H1 (cell line): Measurements from ENCODE around the gene FBXL17. TPM values are rescaled to one million over a fixed set of nuclear protein-coding genes. Genes with fewer than 3 reads are reported as not detected.

Experiments used
- CTCF ChIA-PET: fragments of 300-600 bp; sonication (Branson Sonifier 250); formaldehyde crosslinking; loops from one replicate; lab custom pipeline; 2021; ENCODE audit not compliant: partially characterized antibody; lab: Charles Lee
- POLR2A ChIA-PET: fragments of 300-600 bp; sonication (Branson Sonifier 250); formaldehyde crosslinking; loops from one replicate; lab custom pipeline; 2021; ENCODE audit warnings: inconsistent platforms; ENCODE audit not compliant: partially characterized antibody; lab: Charles Lee
- DNase-seq, 2 experiments: peaks; one replicate each; pipeline versions ENCODE4 v3.0.0 to v3.0.0-alpha.2; 2010 to 2022; ENCODE audit warnings: low spot score in 2 of 2, low read depth in 1 of 2, mixed read lengths in 1 of 2
- FAIRE-seq: peaks from 2 replicates; lab custom pipeline; 2011; peaks lifted over from hg19 to GRCh38; lab: Jason Lieb, UNC
- H2AFZ ChIP-seq: 2 replicates; pipeline ENCODE4 v1.8.1; 2012; ENCODE audit warnings: low read length, inconsistent platforms
- H2AK5ac ChIP-seq: 2 replicates; pipeline ENCODE4 v1.6.1; 2013; ENCODE audit warnings: low read depth, low read length
- H2BK120ac ChIP-seq: replicated peaks from 2 replicates; pipeline ENCODE3; 2013; ENCODE audit warnings: low read depth, low read length, inconsistent platforms
- H2BK12ac ChIP-seq: 2 replicates; pipeline ENCODE4 v1.6.1; 2013; ENCODE audit warnings: low read depth, low read length
- H2BK15ac ChIP-seq: 2 replicates; pipeline ENCODE4 v1.6.1; 2013; ENCODE audit warnings: low read length
- H2BK20ac ChIP-seq: 2 replicates; pipeline ENCODE4 v1.6.1; 2013; ENCODE audit warnings: low read length
- H2BK5ac ChIP-seq: 2 replicates; pipeline ENCODE4 v1.6.1; 2013; ENCODE audit warnings: low read depth, low read length
- H3K14ac ChIP-seq: 2 replicates; pipeline ENCODE4 v1.6.1; 2013; ENCODE audit warnings: inconsistent platforms; ENCODE audit not compliant: insufficient read length
- H3K18ac ChIP-seq: 2 replicates; pipeline ENCODE4 v1.6.1; 2013; ENCODE audit warnings: low read length; ENCODE audit errors: extremely low read depth
- H3K23ac ChIP-seq: 2 replicates; pipeline ENCODE4 v1.6.1; 2013; ENCODE audit warnings: inconsistent platforms; ENCODE audit not compliant: insufficient read length
- H3K23me2 ChIP-seq: 2 replicates; pipeline ENCODE4 v1.6.1; 2013; ENCODE audit warnings: low read depth, low read length
- H3K27ac ChIP-seq: 2 replicates; pipeline ENCODE4 v1.6.1; 2011; ENCODE audit warnings: low read depth, low read length, inconsistent platforms
- H3K27me3 ChIP-seq, 4 experiments: replicated peaks in 1 of 4; 1 replicate in 1 of 4; 2 replicates in 3 of 4; pipeline versions ENCODE4 v1.6.1 to v1.8.1; 2011 to 2013; ENCODE audit warnings: low read length in 3 of 4, mild to moderate bottlenecking in 3 of 4, inconsistent platforms in 2 of 4, mixed read lengths in 2 of 4, moderate library complexity in 1 of 4; ENCODE audit not compliant: control insufficient read depth in 3 of 4, insufficient read depth in 3 of 4; ENCODE audit errors: extremely low read depth in 1 of 4
- H3K36me3 ChIP-seq, 4 experiments: 2 replicates each; pipeline versions ENCODE4 v1.6.1 to v1.8.1; 2011 to 2013; ENCODE audit warnings: mild to moderate bottlenecking in 4 of 4, low read length in 3 of 4, moderate library complexity in 2 of 4, control low read depth in 1 of 4, inconsistent platforms in 1 of 4; ENCODE audit not compliant: insufficient read depth in 4 of 4, control insufficient read depth in 2 of 4
- H3K4ac ChIP-seq: replicated peaks from 2 replicates; pipeline ENCODE3; 2013; ENCODE audit warnings: low read length, low read depth, mixed read lengths, inconsistent platforms; ENCODE audit not compliant: insufficient read length
- H3K4me1 ChIP-seq, 4 experiments: replicated peaks in 1 of 4; 1 replicate in 1 of 4; 2 replicates in 3 of 4; pipeline versions ENCODE4 v1.6.1 to v1.8.1; 2011 to 2013; ENCODE audit warnings: low read length in 3 of 4, inconsistent platforms in 2 of 4, mixed read lengths in 1 of 4; ENCODE audit not compliant: insufficient read depth in 4 of 4, control insufficient read depth in 3 of 4
- H3K4me2 ChIP-seq, 2 experiments: 2 replicates each; pipeline versions ENCODE4 v1.6.1 to v1.8.1; 2011 to 2013; ENCODE audit warnings: low read depth in 2 of 2, low read length in 2 of 2, control low read depth in 1 of 2, inconsistent platforms in 1 of 2, mild to moderate bottlenecking in 1 of 2; ENCODE audit not compliant: insufficient read depth in 1 of 2
- H3K4me3 ChIP-seq, 4 experiments: fragments of 200-600, 300-600 bp in 1 of 4; sonication (generic), shearing (Covaris generic), sonication (Bioruptor Twin) in 1 of 4; 2 replicates each; pipeline versions ENCODE4 v1.5.1 to v1.8.1; 2011 to 2016; ENCODE audit warnings: low read length in 4 of 4, low read depth in 3 of 4, control low read depth in 2 of 4, inconsistent platforms in 2 of 4, mild to moderate bottlenecking in 2 of 4, mixed read lengths in 1 of 4, moderate library complexity in 1 of 4; ENCODE audit not compliant: insufficient read depth in 2 of 4; ENCODE audit errors: extremely low read depth in 1 of 4
- H3K56ac ChIP-seq: replicated peaks from 2 replicates; pipeline ENCODE3; 2013; ENCODE audit warnings: low read depth, mild to moderate bottlenecking, mixed read lengths, low read length, inconsistent platforms; ENCODE audit not compliant: insufficient read length
- H3K79me1 ChIP-seq: 2 replicates; pipeline ENCODE4 v1.6.1; 2013; ENCODE audit warnings: low read depth, low read length, control low read depth
- H3K79me2 ChIP-seq, 2 experiments: 2 replicates each; pipeline versions ENCODE4 v1.6.1 to v1.8.1; 2012 to 2013; ENCODE audit warnings: low read length in 2 of 2, mild to moderate bottlenecking in 2 of 2, inconsistent platforms in 1 of 2; ENCODE audit not compliant: insufficient read depth in 2 of 2, control insufficient read depth in 1 of 2
- H3K9ac ChIP-seq, 4 experiments: replicated peaks in 1 of 4; 1 replicate in 1 of 4; 2 replicates in 3 of 4; pipeline versions ENCODE4 v1.6.1 to v1.8.1; 2011 to 2013; ENCODE audit warnings: low read depth in 3 of 4, low read length in 3 of 4, control low read depth in 2 of 4, mild to moderate bottlenecking in 2 of 4, moderate library complexity in 2 of 4, inconsistent platforms in 1 of 4; ENCODE audit errors: extremely low read depth in 1 of 4
- H3K9me3 ChIP-seq, 2 experiments: 2 replicates each; pipeline versions ENCODE4 v1.6.1 to v1.8.1; 2012 to 2013; ENCODE audit warnings: mild to moderate bottlenecking in 2 of 2, moderate library complexity in 2 of 2, control low read depth in 1 of 2, inconsistent platforms in 1 of 2, low read depth in 1 of 2, low read length in 1 of 2, mixed read lengths in 1 of 2; ENCODE audit not compliant: insufficient read depth in 2 of 2
- H4K20me1 ChIP-seq, 2 experiments: replicated peaks in 1 of 2; 2 replicates each; pipeline versions ENCODE3 to v1.8.1; 2011 to 2013; ENCODE audit warnings: inconsistent platforms in 2 of 2, low read length in 2 of 2, mild to moderate bottlenecking in 1 of 2; ENCODE audit not compliant: insufficient read depth in 2 of 2, control insufficient read depth in 1 of 2
- H4K5ac ChIP-seq: 2 replicates; pipeline ENCODE4 v1.6.1; 2013; ENCODE audit warnings: low read length, low read depth, mixed read lengths, inconsistent platforms; ENCODE audit not compliant: insufficient read length
- H4K8ac ChIP-seq: 2 replicates; pipeline ENCODE4 v1.8.0; 2013; ENCODE audit warnings: mild to moderate bottlenecking, moderate library complexity, low read length, inconsistent platforms; ENCODE audit not compliant: insufficient read depth; ENCODE audit errors: extremely low read depth
- H4K91ac ChIP-seq: replicated peaks from 2 replicates; pipeline ENCODE3; 2013; ENCODE audit warnings: low read length, mixed read lengths, inconsistent platforms; ENCODE audit not compliant: insufficient read length
- KDM4A ChIP-seq: IDR thresholded peaks from one replicate; pipeline ENCODE4 v1.7.1; 2012; ENCODE audit warnings: low read depth, mild to moderate bottlenecking, moderate library complexity, low read length, inconsistent platforms; ENCODE audit not compliant: severe bottlenecking
- MAFK ChIP-seq: IDR thresholded peaks from 2 replicates; pipeline ENCODE4 v1.6.1; 2012; ENCODE audit warnings: low read depth, mild to moderate bottlenecking, improper control_type of control experiment, low read length
- WGBS, 2 experiments: shearing (Covaris generic) in 1 of 2; methylation state at CpG; one replicate each; pipeline versions ENCODE4 v1.1.6 to v1.1.7; 2013 to 2015; ENCODE audit warnings: low lambda C conversion rate in 2 of 2, mixed read lengths in 2 of 2, inconsistent platforms in 1 of 2, low coverage in 1 of 2, missing lambda C conversion rate in 1 of 2; ENCODE audit not compliant: insufficient replicate concordance in 2 of 2, insufficient coverage in 1 of 2, insufficient read length in 1 of 2; ENCODE audit errors: extremely low coverage in 1 of 2, missing lambda C conversion rate in 1 of 2; 5-methylcytosine and 5-hydroxymethylcytosine counted together
- polyA plus RNA-seq, 7 experiments: library from polyadenylated mRNA; depleted of rRNA in 3 of 7; stranded (reverse) in 5 of 7; unstranded in 2 of 7; fragments of >200 nt in 5 of 7; fragments of 200-250 nt in 2 of 7; gene quantifications; 1 replicate in 5 of 7; 2 replicates in 1 of 7; 4 replicates in 1 of 7; pipeline versions ENCODE4 v1.2.1 to v1.2.3, GENCODE V29; 2011 to 2013; ENCODE audit warnings: missing spikeins in 2 of 7, mixed read lengths in 2 of 7
- total RNA-seq: library from RNA; stranded (reverse); fragmentation: NEBNext Ultra II Directional; extraction: Animal tissue kit (Norgen Biotek cat#: 25700); gene quantifications from 2 replicates; pipeline ENCODE4 v1.2.1, GENCODE V29; 2021

Gene FBXL17
- total and polyA plus RNA-seq, 2 of the 8 experiments (the other 6 are each of a cell fraction or from before 2014, with no cell fraction given), result 0.35 to 4.3 TPM

GRCh38 chr5:107993341-107993740, 388.6 kb downstream of the FBXL17 start:
- Histone ChIP-seq H3K27me3 (no peaks in the 10 kb centered on the region), H3K36me3 (no peaks in the 10 kb centered on the region)
- no peak for TF ChIP-seq KDM4A
- peak; percentile 89; the same call in 1 of the 2 replicates for TF ChIP-seq MAFK

More at GRCh38 chr5:107993341-107993740, 388.6 kb downstream of the FBXL17 start:
- ChIA-PET CTCF (no interaction called here), POLR2A (no interaction called here)
- Histone ChIP-seq H2AK5ac (no peak overlapping the region), H4K91ac (no peak overlapping the region), H3K9ac (no peak overlapping the region), H3K9me3 (no peaks in the 10 kb centered on the region), H2BK12ac (no peak overlapping the region), H3K56ac (no peak overlapping the region), H3K23ac (no peak overlapping the region), H2BK15ac (no peak overlapping the region), H3K18ac (no peak overlapping the region), H3K4me2 (no peak overlapping the region), H3K27ac (no peak overlapping the region), H3K4me3 (no peak overlapping the region), H3K23me2 (no peaks in the 10 kb centered on the region), H2BK20ac (no peak overlapping the region), H3K79me1 (no peaks in the 10 kb centered on the region), H4K8ac (no peak overlapping the region), H3K4me1 (peaks cover 0 to 11% (median 1%) of the 10 kb centered on the region in 4 experiments; a peak in 2 of 7 replicates), H2BK120ac (no peak overlapping the region), H2AFZ (no peak overlapping the region), H4K20me1 (no peaks in the 10 kb centered on the region), H3K79me2 (no peaks in the 10 kb centered on the region), H4K5ac (no peak overlapping the region), H3K14ac (no peak overlapping the region), H3K4ac (no peak overlapping the region), H2BK5ac (no peak overlapping the region)
- WGBS, 2 experiments, result 89% methylated on average over 2 of the region's 2 CpGs; no CpG with 5 or more reads in 1 of the 2 experiments
- DNase-seq (no peak), FAIRE-seq (no peak)
